ENCODE results near the gene NOL4L.
"Not testable (repeated sequence)": the region's sequence is repeated elsewhere in the genome, so short reads cannot be mapped to it uniquely, and the experiment has no call there.

Gene NOL4L

DNA sequence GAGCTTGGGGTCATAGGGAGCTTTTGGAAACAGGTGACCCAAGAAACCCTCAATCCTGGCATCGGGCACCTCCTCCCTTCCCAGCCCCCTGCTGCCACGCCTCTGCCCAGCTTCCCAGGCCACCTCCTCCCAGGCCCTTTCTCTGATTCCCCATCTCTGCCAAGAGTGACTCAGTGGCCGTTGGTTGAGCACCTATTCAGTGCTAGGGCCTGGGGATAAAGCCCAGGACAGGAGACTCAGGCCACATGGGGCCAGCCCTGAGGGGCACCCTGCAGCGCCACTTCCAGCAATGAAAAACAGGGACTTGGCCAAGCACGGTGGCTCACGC, 116.9 kb downstream of the NOL4L start:
- no peak for DNase-seq (ENCODE audit: low read depth)
- TF ChIP-seq, protein P1, sequence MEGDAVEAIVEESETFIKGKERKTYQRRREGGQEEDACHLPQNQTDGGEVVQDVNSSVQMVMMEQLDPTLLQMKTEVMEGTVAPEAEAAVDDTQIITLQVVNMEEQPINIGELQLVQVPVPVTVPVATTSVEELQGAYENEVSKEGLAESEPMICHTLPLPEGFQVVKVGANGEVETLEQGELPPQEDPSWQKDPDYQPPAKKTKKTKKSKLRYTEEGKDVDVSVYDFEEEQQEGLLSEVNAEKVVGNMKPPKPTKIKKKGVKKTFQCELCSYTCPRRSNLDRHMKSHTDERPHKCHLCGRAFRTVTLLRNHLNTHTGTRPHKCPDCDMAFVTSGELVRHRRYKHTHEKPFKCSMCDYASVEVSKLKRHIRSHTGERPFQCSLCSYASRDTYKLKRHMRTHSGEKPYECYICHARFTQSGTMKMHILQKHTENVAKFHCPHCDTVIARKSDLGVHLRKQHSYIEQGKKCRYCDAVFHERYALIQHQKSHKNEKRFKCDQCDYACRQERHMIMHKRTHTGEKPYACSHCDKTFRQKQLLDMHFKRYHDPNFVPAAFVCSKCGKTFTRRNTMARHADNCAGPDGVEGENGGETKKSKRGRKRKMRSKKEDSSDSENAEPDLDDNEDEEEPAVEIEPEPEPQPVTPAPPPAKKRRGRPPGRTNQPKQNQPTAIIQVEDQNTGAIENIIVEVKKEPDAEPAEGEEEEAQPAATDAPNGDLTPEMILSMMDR (IDR thresholded peaks at IDR 0.05; ENCODE audit: control insufficient read depth, extremely low read depth, insufficient read depth), result no peak
- no peak overlapping the region for H3K4me3 ChIP-seq (ENCODE audit: low read depth, low read length)

DNA sequence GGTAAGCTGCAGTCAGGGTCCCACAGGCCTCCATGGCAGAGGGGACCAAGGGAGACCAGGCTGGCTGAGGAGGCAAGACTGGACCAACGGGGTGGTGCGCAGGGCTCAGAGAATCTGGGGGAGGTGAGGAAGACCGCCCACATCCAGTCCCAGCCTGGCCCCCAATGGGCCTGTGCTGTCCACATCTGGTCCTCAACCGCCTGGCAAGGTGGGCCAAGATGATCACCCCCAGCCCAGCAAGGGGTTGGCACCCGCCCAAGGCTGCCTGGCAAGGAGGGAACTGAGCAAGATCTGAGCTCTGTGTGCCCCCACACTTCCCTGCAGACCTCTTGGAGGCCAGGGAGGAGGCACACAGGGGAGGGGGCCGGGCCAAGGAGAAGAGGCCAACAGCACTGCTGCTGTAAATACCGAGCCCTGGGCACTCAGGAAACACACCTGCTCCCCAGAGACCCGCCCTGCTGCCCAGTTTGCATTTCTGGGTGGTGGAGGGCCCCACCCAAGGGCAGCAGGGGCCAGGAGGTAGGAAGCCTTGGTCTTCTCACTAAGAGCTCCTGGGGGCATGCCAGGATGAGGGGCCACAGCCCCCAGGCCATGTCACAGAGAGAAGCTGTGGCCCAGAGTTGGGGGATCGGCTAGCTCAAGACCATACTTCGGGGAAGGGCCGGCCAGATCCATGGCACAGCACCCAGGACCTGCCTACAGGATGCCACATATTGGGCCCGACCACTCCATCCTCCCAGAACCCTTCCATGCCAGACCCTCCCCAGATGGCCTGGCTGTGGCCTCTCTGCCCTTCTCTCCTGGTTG, 117.4 kb downstream of the NOL4L start:
- no peak for DNase-seq (ENCODE audit: low read depth)
- TF ChIP-seq, protein P1 (IDR thresholded peaks at IDR 0.05; ENCODE audit: control insufficient read depth, extremely low read depth, insufficient read depth), result no peak
- H3K4me3 ChIP-seq (ENCODE audit: low read depth, low read length), result no peak overlapping the region

DNA sequence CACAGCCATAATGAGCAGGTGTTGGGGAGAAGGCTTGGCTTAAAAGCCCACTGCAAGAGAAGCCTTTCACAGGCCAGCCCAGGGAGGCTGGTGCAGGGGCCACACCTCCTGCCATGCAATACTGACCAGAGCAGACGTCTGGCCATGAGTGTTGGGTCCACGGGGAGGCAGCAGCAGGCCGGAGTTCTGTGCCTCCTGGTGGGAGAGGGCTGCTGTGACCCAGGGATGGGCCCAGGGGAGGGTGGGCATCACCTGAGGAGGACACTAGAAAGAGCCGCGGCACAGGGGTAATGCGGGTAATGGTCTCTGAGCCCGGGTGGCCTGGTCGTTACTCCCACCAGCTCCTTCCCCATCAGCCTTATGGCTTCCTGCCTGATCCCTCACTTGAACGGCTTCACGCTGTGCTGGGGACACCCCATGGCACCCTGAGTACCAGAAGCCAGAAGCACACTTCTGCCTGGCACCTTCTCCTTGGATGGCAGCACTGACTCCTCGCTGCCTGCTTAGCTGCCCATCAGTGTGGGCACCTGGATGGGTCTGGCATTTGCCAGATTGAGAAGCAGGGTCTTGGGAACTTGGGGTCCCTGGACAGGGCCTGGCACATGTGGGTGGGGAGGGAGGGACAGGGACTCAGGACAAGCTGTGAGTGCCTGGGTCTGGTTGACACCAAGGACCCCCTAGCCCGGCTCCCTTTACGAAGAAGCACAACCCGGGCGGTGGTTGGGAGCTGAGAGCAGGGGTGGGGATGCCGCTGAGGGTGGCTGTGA, 118.2 kb downstream of the NOL4L start:
- no peak for DNase-seq (ENCODE audit: low read depth)
- no peak overlapping the region for H3K4me3 ChIP-seq (ENCODE audit: low read depth, low read length)
- TF ChIP-seq, protein P1 (IDR thresholded peaks at IDR 0.05; ENCODE audit: control insufficient read depth, extremely low read depth, insufficient read depth), result no peak

DNA sequence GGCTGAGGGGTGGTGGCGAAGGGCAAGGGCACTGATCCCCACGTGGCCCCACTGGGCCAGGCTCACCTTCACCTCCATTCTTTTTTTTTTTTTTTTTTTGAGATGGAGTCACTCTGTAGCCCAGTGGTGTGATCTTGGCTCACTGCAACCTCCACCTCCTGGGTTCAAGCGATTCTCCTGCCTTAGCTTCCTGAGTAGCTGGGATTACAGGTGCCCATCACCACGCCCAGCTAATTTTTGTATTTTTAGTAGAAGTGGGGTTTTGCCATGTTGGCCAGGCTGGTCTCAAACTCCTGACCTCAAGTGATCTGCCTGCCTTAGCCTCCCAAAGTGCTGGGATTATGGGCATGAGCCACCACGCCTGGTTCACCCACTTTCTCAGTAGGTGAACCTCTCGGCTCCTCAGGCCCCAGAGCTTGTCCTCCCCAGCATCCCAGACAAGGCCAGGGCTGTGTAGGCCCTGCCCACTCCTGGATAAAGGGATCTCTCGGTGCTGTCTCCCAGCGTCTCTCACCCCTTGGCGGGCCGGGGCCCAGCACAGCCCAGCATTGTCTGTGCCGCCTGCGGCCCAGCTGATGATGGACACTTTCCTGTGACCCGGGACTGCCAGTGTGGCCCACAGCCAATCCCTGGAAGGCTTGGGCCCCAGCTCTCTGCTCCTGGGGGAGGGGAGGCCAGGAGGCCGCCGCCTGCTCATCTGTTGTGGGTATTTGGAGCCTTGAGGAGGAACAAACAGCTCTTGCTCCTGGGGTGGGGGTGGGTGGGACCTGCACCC, 119.0 kb downstream of the NOL4L start:
- DNase-seq (ENCODE audit: low read depth); H3K4me3 ChIP-seq (ENCODE audit: low read depth, low read length): not testable (repeated sequence)

DNA sequence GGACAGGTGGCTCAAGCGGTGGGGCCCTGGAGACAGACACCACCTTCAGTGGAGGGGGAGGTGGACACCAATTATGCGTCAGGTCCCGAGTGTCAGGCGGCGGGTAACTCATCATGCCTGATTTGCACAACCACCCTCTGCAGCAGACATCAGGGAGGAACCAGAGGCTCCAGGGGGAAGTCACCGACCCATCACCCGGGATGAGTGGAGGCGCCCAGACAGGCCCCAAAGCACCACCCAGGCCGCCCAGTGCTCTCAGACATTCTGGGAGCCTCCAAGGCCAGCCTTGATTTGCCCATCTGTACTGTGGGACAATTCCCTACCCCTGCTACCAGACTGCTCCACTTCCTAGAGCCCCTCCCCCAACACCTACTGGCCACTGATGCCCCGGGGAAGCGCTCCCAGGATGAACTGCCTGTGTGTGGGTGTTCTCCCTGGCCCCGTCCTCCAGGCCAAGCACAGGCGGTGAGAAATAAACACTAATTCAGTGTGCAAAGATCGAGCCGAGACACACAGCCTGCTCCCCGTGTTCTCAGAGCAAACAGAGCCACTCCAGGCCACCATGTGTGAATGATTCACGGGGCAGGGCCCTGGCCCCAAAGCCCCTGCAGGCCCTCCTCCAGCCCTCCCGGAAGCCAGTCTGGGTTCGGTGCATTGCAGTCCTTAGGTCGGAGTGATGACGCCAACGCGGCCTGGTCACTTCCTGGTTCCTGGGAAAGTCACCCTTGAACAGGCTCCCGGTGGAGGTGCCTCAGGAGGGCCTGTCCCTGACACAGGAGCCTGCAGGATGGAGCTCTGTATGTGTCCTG, 119.8 kb downstream of the NOL4L start:
- DNase-seq (ENCODE audit: low read depth), result no peak
- no peak overlapping the region for H3K4me3 ChIP-seq (ENCODE audit: low read depth, low read length)
- TF ChIP-seq, protein P1 (IDR thresholded peaks at IDR 0.05; ENCODE audit: control insufficient read depth, extremely low read depth, insufficient read depth), result no peak

DNA sequence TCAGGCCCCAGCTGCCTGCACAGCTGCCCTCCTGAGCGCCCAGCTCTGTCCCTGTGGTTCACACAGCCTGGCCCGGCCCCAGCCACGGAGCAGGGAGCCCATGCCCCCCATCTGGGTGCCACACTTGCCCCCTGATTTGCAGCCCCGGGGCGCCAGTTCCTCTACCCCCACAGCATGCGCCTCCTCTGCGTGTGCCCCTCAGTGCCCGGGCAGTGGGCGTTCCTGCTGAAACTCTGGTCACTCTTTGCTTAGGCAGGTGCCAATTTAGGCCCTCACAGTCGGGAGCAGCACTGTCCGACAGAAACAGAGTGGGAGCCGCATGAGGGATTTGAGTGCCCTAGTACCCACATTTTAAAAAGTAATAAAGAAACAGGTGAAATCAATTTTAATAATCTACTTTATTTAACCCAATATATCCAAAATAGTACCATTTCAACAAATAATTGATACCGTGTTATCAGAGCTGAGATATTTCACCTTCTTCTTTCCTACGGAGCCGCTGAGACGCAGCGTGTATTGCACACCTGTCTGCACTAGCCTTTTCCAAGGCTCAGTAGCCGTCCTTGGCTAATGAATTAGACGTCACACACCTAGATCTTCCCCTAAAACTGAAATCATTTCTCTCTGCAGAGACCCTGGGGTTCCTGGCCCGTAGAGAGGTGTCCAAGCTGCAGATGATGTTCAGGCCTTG, 120.6 kb downstream of the NOL4L start:
- no peak overlapping the region for H3K4me3 ChIP-seq (ENCODE audit: low read depth, low read length)
- no peak for DNase-seq (ENCODE audit: low read depth)
- TF ChIP-seq, protein P1 (IDR thresholded peaks at IDR 0.05; ENCODE audit: control insufficient read depth, extremely low read depth, insufficient read depth), result no peak

Data from LNCaP clone FGC (cell line).